ENCODE results near the gene FRMPD4. TPM values are rescaled to one million over a fixed set of nuclear protein-coding genes. Genes with fewer than 3 reads are reported as not detected.

FRMPD4 gene
- total and polyA plus RNA-seq, 10 of the 15 experiments (the other 5 are each of a cell fraction or from before 2014, with no cell fraction given) = not detected

DNA sequence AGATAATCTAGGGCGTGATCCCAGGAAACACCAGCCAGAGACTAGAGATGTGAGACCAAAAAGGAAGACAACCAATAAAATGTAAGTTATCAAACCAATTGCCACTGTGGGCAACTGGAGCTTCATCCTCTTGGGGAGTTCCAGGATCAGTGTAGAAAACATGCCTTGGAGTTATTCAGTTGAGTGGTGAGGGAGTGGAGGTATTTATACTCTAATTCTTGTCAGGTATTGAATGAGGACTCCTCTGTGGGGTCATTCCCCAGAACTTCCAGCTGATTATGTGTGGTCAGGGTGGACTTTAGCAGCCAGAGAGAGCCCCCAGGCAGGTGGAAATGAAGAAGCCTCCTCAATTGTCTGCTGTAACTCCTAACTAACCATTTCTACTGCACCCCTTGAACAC is 509.0 kb downstream of the FRMPD4 start:
- Histone ChIP-seq H3K9me3 (replicated peaks; ENCODE audit: control insufficient read depth, insufficient read depth, low read length) (no peaks in the 10 kb centered on the region), H3K27ac (ENCODE audit: control insufficient read depth, insufficient read depth) (no peak overlapping the region), H3K4me2 (ENCODE audit: control insufficient read depth, insufficient read depth) (no peak overlapping the region), H3K4me3 (no peak overlapping the region), H3K27me3 (replicated peaks in 1 of 2; ENCODE audit: control insufficient read depth in 2 of 2, insufficient read depth in 2 of 2, low read length in 1 of 2) (no peaks in the 10 kb centered on the region), H3K9ac (ENCODE audit: control insufficient read depth, insufficient read depth, low read length) (no peak overlapping the region), H3K79me2 (ENCODE audit: control insufficient read depth, insufficient read depth, low read length) (no peaks in the 10 kb centered on the region), H3K4me1 (ENCODE audit: control insufficient read depth, insufficient read depth, low read length) (no peaks in the 10 kb centered on the region), H4K20me1 (ENCODE audit: control insufficient read depth, insufficient read depth) (no peaks in the 10 kb centered on the region), H3K36me3 (ENCODE audit: control insufficient read depth in 2 of 2, insufficient read depth in 2 of 2, low read length in 1 of 2) (no peaks in the 10 kb centered on the region), H2AFZ (ENCODE audit: control insufficient read depth, low read depth, low read length) (no peak overlapping the region)
- ChIA-PET SMC1A (ENCODE audit: uncharacterized antibody, unreplicated experiment) (no interaction called here), POLR2A (no interaction called here), RAD21 (ENCODE audit: unreplicated experiment) (no interaction called here), CTCF (no interaction called here)
- no TSS peak for BruUV-seq (replicated peaks)
- no peak for FAIRE-seq
- DNase-seq (ENCODE audit: low read depth, low spot score) = no peak
- intact Hi-C loops (cut with micrococcal nuclease; ENCODE audit: unreplicated experiment) = no loop called here
- 7% methylated on average over 1 of the region's 1 CpG for whole genome bisulfite sequencing (ENCODE audit: insufficient coverage, insufficient replicate concordance, low lambda C conversion rate, missing lambda C conversion rate)
- TF ChIP-seq, protein P1, sequence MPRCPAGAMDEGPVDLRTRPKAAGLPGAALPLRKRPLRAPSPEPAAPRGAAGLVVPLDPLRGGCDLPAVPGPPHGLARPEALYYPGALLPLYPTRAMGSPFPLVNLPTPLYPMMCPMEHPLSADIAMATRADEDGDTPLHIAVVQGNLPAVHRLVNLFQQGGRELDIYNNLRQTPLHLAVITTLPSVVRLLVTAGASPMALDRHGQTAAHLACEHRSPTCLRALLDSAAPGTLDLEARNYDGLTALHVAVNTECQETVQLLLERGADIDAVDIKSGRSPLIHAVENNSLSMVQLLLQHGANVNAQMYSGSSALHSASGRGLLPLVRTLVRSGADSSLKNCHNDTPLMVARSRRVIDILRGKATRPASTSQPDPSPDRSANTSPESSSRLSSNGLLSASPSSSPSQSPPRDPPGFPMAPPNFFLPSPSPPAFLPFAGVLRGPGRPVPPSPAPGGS (IDR thresholded peaks at IDR 0.05; ENCODE audit: borderline replicate concordance, insufficient read depth, low read depth, low read length, poor library complexity, severe bottlenecking) = no peak
- TF ChIP-seq GATAD2B (conservative IDR thresholded peaks at IDR 0.05; ENCODE audit: low read depth) (no peak), HDAC6 (IDR thresholded peaks at IDR 0.05; ENCODE audit: unreplicated experiment) (no peak), MEF2B (IDR thresholded peaks at IDR 0.05; ENCODE audit: partially characterized antibody, poor library complexity, severe bottlenecking) (no peak), MXI1 (IDR thresholded peaks at IDR 0.05; ENCODE audit: low read depth, low read length) (no peak), NFIC (IDR thresholded peaks at IDR 0.05; ENCODE audit: low read depth, low read length) (no peak)
- no peak for ATAC-seq
- in situ Hi-C loops (cut with MboI) = no loop called here

DNA sequence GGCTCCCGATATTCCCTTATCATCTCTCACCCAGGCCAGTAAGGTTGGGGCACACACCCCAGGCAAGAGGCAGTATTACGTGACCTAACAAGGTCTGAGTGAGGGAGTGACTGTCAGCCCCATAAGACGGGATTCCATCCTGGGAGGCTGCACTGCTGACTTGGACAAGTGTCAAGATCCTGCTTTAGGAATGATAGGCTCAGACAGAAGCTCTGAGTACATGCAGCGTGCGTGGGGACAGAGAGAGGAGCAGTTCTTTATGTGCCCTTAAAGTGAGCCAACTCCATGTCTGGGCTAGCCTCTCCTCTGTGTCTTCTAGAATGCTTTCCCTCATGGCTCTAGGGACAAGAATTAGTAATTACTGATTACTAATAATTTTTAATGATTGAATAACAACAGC is 510.7 kb downstream of the FRMPD4 start:
- no TSS peak for BruUV-seq (replicated peaks)
- no peak overlapping the region for H3K9ac ChIP-seq (ENCODE audit: control insufficient read depth, insufficient read depth, low read length)
- no peak overlapping the region for H3K27ac ChIP-seq (ENCODE audit: control insufficient read depth, insufficient read depth)
- intact Hi-C loops (cut with micrococcal nuclease; ENCODE audit: unreplicated experiment) (no loop called here), in situ Hi-C loops (cut with MboI) (no loop called here)
- H3K4me3 ChIP-seq = no peak overlapping the region
- no peaks in the 10 kb centered on the region for H4K20me1 ChIP-seq (ENCODE audit: control insufficient read depth, insufficient read depth)
- 29% methylated on average over 5 of the region's 5 CpGs for WGBS (ENCODE audit: insufficient coverage, insufficient replicate concordance, low lambda C conversion rate, missing lambda C conversion rate)
- CTCF ChIA-PET = no interaction called here
- no peaks in the 10 kb centered on the region for H3K9me3 ChIP-seq (replicated peaks; ENCODE audit: control insufficient read depth, insufficient read depth, low read length)
- ATAC-seq (no peak), FAIRE-seq (no peak), DNase-seq (ENCODE audit: low read depth, low spot score) (no peak)
- no peaks in the 10 kb centered on the region for H3K36me3 ChIP-seq (ENCODE audit: control insufficient read depth in 2 of 2, insufficient read depth in 2 of 2, low read length in 1 of 2)
- no peak overlapping the region for H3K4me2 ChIP-seq (ENCODE audit: control insufficient read depth, insufficient read depth)
- no peaks in the 10 kb centered on the region for H3K4me1 ChIP-seq (ENCODE audit: control insufficient read depth, insufficient read depth, low read length)
- POLR2A ChIA-PET = no interaction called here
- no peaks in the 10 kb centered on the region for H3K79me2 ChIP-seq (ENCODE audit: control insufficient read depth, insufficient read depth, low read length)
- SMC1A ChIA-PET (ENCODE audit: uncharacterized antibody, unreplicated experiment) = interaction anchor here (0.8 kb wide), 1 partner anchor 9 kb away, joined by 3 read pairs; no protein-coding TSS in a partner anchor
- no peaks in the 10 kb centered on the region for H3K27me3 ChIP-seq (replicated peaks in 1 of 2; ENCODE audit: control insufficient read depth in 2 of 2, insufficient read depth in 2 of 2, low read length in 1 of 2)
- RAD21 ChIA-PET (ENCODE audit: unreplicated experiment) = no interaction called here
- no peak overlapping the region for H2AFZ ChIP-seq (ENCODE audit: control insufficient read depth, low read depth, low read length)
- no peak for TF ChIP-seq RAD51 (IDR thresholded peaks at IDR 0.05)
- no peak for TF ChIP-seq CHD4 (IDR thresholded peaks at IDR 0.05)
- TF ChIP-seq NFYA (IDR thresholded peaks at IDR 0.05; ENCODE audit: borderline replicate concordance, low read depth, low read length) = no peak
- no peak for TF ChIP-seq TCF3 (IDR thresholded peaks at IDR 0.05; ENCODE audit: borderline replicate concordance, insufficient read depth, low read depth, low read length)
- TF ChIP-seq, protein P2, sequence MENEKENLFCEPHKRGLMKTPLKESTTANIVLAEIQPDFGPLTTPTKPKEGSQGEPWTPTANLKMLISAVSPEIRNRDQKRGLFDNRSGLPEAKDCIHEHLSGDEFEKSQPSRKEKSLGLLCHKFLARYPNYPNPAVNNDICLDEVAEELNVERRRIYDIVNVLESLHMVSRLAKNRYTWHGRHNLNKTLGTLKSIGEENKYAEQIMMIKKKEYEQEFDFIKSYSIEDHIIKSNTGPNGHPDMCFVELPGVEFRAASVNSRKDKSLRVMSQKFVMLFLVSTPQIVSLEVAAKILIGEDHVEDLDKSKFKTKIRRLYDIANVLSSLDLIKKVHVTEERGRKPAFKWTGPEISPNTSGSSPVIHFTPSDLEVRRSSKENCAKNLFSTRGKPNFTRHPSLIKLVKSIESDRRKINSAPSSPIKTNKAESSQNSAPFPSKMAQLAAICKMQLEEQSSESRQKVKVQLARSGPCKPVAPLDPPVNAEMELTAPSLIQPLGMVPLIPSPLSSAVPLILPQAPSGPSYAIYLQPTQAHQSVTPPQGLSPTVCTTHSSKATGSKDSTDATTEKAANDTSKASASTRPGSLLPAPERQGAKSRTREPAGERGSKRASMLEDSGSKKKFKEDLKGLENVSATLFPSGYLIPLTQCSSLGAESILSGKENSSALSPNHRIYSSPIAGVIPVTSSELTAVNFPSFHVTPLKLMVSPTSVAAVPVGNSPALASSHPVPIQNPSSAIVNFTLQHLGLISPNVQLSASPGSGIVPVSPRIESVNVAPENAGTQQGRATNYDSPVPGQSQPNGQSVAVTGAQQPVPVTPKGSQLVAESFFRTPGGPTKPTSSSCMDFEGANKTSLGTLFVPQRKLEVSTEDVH (IDR thresholded peaks at IDR 0.05; ENCODE audit: low read depth, partially characterized antibody) = no peak
- no peak for TF ChIP-seq TARDBP (IDR thresholded peaks at IDR 0.05; ENCODE audit: borderline replicate concordance)
- no peak for TF ChIP-seq ZNF207 (IDR thresholded peaks at IDR 0.05; ENCODE audit: borderline replicate concordance)
- no peak for TF ChIP-seq EP300 (IDR thresholded peaks at IDR 0.05; ENCODE audit: borderline replicate concordance in 1 of 2, control insufficient read depth in 1 of 2, low read depth in 2 of 2, low read length in 2 of 2)
- no peak for TF ChIP-seq CBX3 (IDR thresholded peaks at IDR 0.05; ENCODE audit: borderline replicate concordance, low read depth)

All from GM12878 (cell line).